GM18951 (cell line): ENCODE measurements around the gene MAP2K6.

Source experiments
- POLR2A ChIP-seq: IDR thresholded peaks from 4 replicates; pipeline ENCODE4 v1.6.1; 2011; ENCODE audit warnings: mild to moderate bottlenecking; ENCODE audit not compliant: insufficient read length, insufficient read depth; ENCODE audit errors: extremely low read depth
- in situ Hi-C: fragments of 300-500 bp; cut with MboI; formaldehyde crosslinking; loops from one replicate; pipeline ENCODE4 v1.12.0; 2022; ENCODE audit warnings: low sequenced_read_pairs, mixed read lengths, inconsistent platforms; ENCODE audit not compliant: unreplicated experiment

Gene MAP2K6

GRCh38 chr17:69435971-69436696 lies 21.6 kb downstream of the MAP2K6 start:
- in situ Hi-C loops: no loop called here
- no peak for TF ChIP-seq POLR2A

GRCh38 chr17:69437475-69437874 lies 23.0 kb downstream of the MAP2K6 start:
- in situ Hi-C loops: no loop called here

GRCh38 chr17:69438776-69439175 lies 24.3 kb downstream of the MAP2K6 start:
- in situ Hi-C loops: no loop called here
- no peak for TF ChIP-seq POLR2A

More at GRCh38 chr17:69437475-69437874, 23.0 kb downstream of the MAP2K6 start:
- no peak for TF ChIP-seq POLR2A

- in situ Hi-C loops: no loop called here
- no peak for TF ChIP-seq POLR2A
Measured at GRCh38 chr17:69441179-69441578, 26.7 kb downstream of the MAP2K6 start.

- in situ Hi-C loops: no loop called here
Measured at GRCh38 chr17:69443138-69443537, 28.6 kb downstream of the MAP2K6 start.

GRCh38 chr17:69444023-69444422 lies 29.5 kb downstream of the MAP2K6 start:
- TF ChIP-seq POLR2A: no peak

More at GRCh38 chr17:69443138-69443537, 28.6 kb downstream of the MAP2K6 start:
- TF ChIP-seq POLR2A: no peak

GRCh38 chr17:69445132-69445531 lies 30.6 kb downstream of the MAP2K6 start:
- in situ Hi-C loops: no loop called here

More at GRCh38 chr17:69444023-69444422, 29.5 kb downstream of the MAP2K6 start:
- in situ Hi-C loops: no loop called here

GRCh38 chr17:69447726-69448125 lies 33.2 kb downstream of the MAP2K6 start:
- in situ Hi-C loops: no loop called here
- TF ChIP-seq POLR2A: no peak

More at GRCh38 chr17:69445132-69445531, 30.6 kb downstream of the MAP2K6 start:
- no peak for TF ChIP-seq POLR2A

GRCh38 chr17:69448431-69449102 lies 34.1 kb downstream of the MAP2K6 start:
- TF ChIP-seq POLR2A: no peak
- in situ Hi-C loops: no loop called here

GRCh38 chr17:69450131-69450530 lies 35.6 kb downstream of the MAP2K6 start:
- no peak for TF ChIP-seq POLR2A
- in situ Hi-C loops: no loop called here

- in situ Hi-C loops: no loop called here
- TF ChIP-seq POLR2A: no peak
Measured at GRCh38 chr17:69450918-69451317, 36.4 kb downstream of the MAP2K6 start.

- in situ Hi-C loops: no loop called here
- TF ChIP-seq POLR2A: no peak
Measured at GRCh38 chr17:69451416-69452394, 37.2 kb downstream of the MAP2K6 start.

- TF ChIP-seq POLR2A: no peak
- in situ Hi-C loops: no loop called here
Measured at GRCh38 chr17:69452664-69453260, 38.3 kb downstream of the MAP2K6 start.

GRCh38 chr17:69454051-69454450 lies 39.6 kb downstream of the MAP2K6 start:
- in situ Hi-C loops: no loop called here
- TF ChIP-seq POLR2A: no peak
